ENCODE data around the gene IL1RN.
A peak's percentile ranks its signal among the peaks of the same experiment; 100 is the strongest.

The IL1RN gene

GRCh38 chr2:113167962-113168340 lies 40.6 kb downstream of the IL1RN start:
- no peak for DNase-seq (ENCODE audit: low spot score in 2 of 2)
- no peak for ATAC-seq (replicated peaks; ENCODE audit: extremely low read depth, poor library complexity, severe bottlenecking)
- Mint-ChIP-seq H3K4me1 (peaks cover 68% of the 10 kb centered on the region), H3K9me3 (no peaks in the 10 kb centered on the region), H3K36me3 (ENCODE audit: insufficient read depth) (peaks cover 3% of the 10 kb centered on the region), H3K27me3 (no peaks in the 10 kb centered on the region), H3K4me3 (peak overlapping the region; percentile 59), H3K27ac (ENCODE audit: low read depth) (peak overlapping the region; percentile 84)

- H3K27ac Mint-ChIP-seq (ENCODE audit: low read depth): peak overlapping the region; percentile 84
Measured at GRCh38 chr2:113169002-113169530, 41.7 kb downstream of the IL1RN start.

GRCh38 chr2:113169586-113169985 lies 42.2 kb downstream of the IL1RN start:
- ATAC-seq (replicated peaks; ENCODE audit: extremely low read depth, poor library complexity, severe bottlenecking) (no peak), DNase-seq (ENCODE audit: low spot score in 2 of 2) (no peak)
- peak overlapping the region; percentile 84 for H3K27ac Mint-ChIP-seq (ENCODE audit: low read depth)
- H3K9me3 Mint-ChIP-seq: no peaks in the 10 kb centered on the region
- H3K36me3 Mint-ChIP-seq (ENCODE audit: insufficient read depth): peaks cover 15% of the 10 kb centered on the region
- H3K4me3 Mint-ChIP-seq: no peak overlapping the region
- peaks cover 73% of the 10 kb centered on the region for H3K4me1 Mint-ChIP-seq
- no peaks in the 10 kb centered on the region for H3K27me3 Mint-ChIP-seq

More at GRCh38 chr2:113169002-113169530, 41.7 kb downstream of the IL1RN start:
- H3K9me3 Mint-ChIP-seq: no peaks in the 10 kb centered on the region
- no peaks in the 10 kb centered on the region for H3K27me3 Mint-ChIP-seq
- peak overlapping the region; percentile 59 for H3K4me3 Mint-ChIP-seq
- ATAC-seq (replicated peaks; ENCODE audit: extremely low read depth, poor library complexity, severe bottlenecking) (peak; percentile 58), DNase-seq (ENCODE audit: low spot score in 2 of 2) (no peak)
- H3K36me3 Mint-ChIP-seq (ENCODE audit: insufficient read depth): peaks cover 9% of the 10 kb centered on the region
- H3K4me1 Mint-ChIP-seq: peaks cover 74% of the 10 kb centered on the region

GRCh38 chr2:113171334-113172075 lies 44.1 kb downstream of the IL1RN start:
- peaks cover 23% of the 10 kb centered on the region for H3K36me3 Mint-ChIP-seq (ENCODE audit: insufficient read depth)
- H3K27ac Mint-ChIP-seq (ENCODE audit: low read depth): peak overlapping the region; percentile 55
- no peaks in the 10 kb centered on the region for H3K9me3 Mint-ChIP-seq
- ATAC-seq (replicated peaks; ENCODE audit: extremely low read depth, poor library complexity, severe bottlenecking): no peak
- H3K4me3 Mint-ChIP-seq: peak overlapping the region; percentile 3
- H3K27me3 Mint-ChIP-seq: no peaks in the 10 kb centered on the region
- H3K4me1 Mint-ChIP-seq: peaks cover 79% of the 10 kb centered on the region
- DNase-seq (ENCODE audit: low spot score in 2 of 2): no peak

- Mint-ChIP-seq H3K27ac (ENCODE audit: low read depth) (peak overlapping the region; percentile 94), H3K9me3 (no peaks in the 10 kb centered on the region), H3K4me3 (peak overlapping the region; percentile 82), H3K27me3 (no peaks in the 10 kb centered on the region), H3K4me1 (peaks cover 79% of the 10 kb centered on the region), H3K36me3 (ENCODE audit: insufficient read depth) (peaks cover 27% of the 10 kb centered on the region)
- no peak for DNase-seq (ENCODE audit: low spot score in 2 of 2)
- no peak for ATAC-seq (replicated peaks; ENCODE audit: extremely low read depth, poor library complexity, severe bottlenecking)
Measured at GRCh38 chr2:113172721-113173541, 45.5 kb downstream of the IL1RN start.

GRCh38 chr2:113173542-113174375 lies 46.4 kb downstream of the IL1RN start, which contains the start of gene PSD4:
PSD4 (plus strand) TSS chr2:113173971; CDS start chr2:113182457, 8,486 bp downstream.
- Mint-ChIP-seq H3K9me3 (no peaks in the 10 kb centered on the region), H3K27ac (ENCODE audit: low read depth) (peak within 1 kb of the TSS; percentile 94), H3K4me3 (peak within 1 kb of the TSS; percentile 82), H3K36me3 (ENCODE audit: insufficient read depth) (peaks cover 31% of the 10 kb centered on the region), H3K4me1 (peaks cover 79% of the 10 kb centered on the region), H3K27me3 (no peaks in the 10 kb centered on the region)
- peak; percentile 70 to 86 for DNase-seq (ENCODE audit: low spot score in 2 of 2)
- peak; percentile 86 for ATAC-seq (replicated peaks; ENCODE audit: extremely low read depth, poor library complexity, severe bottlenecking)

- Mint-ChIP-seq H3K4me1 (peaks cover 80% of the 10 kb centered on the region), H3K9me3 (no peaks in the 10 kb centered on the region), H3K36me3 (ENCODE audit: insufficient read depth) (peaks cover 30% of the 10 kb centered on the region), H3K27me3 (no peaks in the 10 kb centered on the region), H3K27ac (ENCODE audit: low read depth) (peak overlapping the region; percentile 94), H3K4me3 (peak overlapping the region; percentile 82)
- ATAC-seq (replicated peaks; ENCODE audit: extremely low read depth, poor library complexity, severe bottlenecking) (no peak), DNase-seq (ENCODE audit: low spot score in 2 of 2) (no peak)
Measured at GRCh38 chr2:113174376-113174750, 47.0 kb downstream of the IL1RN start.

- peak; percentile 66 for ATAC-seq (replicated peaks; ENCODE audit: extremely low read depth, poor library complexity, severe bottlenecking)
- H3K36me3 Mint-ChIP-seq (ENCODE audit: insufficient read depth): peaks cover 30% of the 10 kb centered on the region
Measured at GRCh38 chr2:113175042-113175628, 47.7 kb downstream of the IL1RN start.

GRCh38 chr2:113175736-113176695 lies 48.6 kb downstream of the IL1RN start:
- peaks cover 38% of the 10 kb centered on the region for H3K36me3 Mint-ChIP-seq (ENCODE audit: insufficient read depth)
- peak overlapping the region; percentile 82 for H3K4me3 Mint-ChIP-seq
- DNase-seq (ENCODE audit: low spot score in 2 of 2) (no peak), ATAC-seq (replicated peaks; ENCODE audit: extremely low read depth, poor library complexity, severe bottlenecking) (no peak)
- H3K27ac Mint-ChIP-seq (ENCODE audit: low read depth): peak overlapping the region; percentile 94
- peaks cover 88% of the 10 kb centered on the region for H3K4me1 Mint-ChIP-seq
- no peaks in the 10 kb centered on the region for H3K9me3 Mint-ChIP-seq
- no peaks in the 10 kb centered on the region for H3K27me3 Mint-ChIP-seq

More at GRCh38 chr2:113175042-113175628, 47.7 kb downstream of the IL1RN start:
- Mint-ChIP-seq H3K4me1 (peaks cover 81% of the 10 kb centered on the region), H3K27me3 (no peaks in the 10 kb centered on the region), H3K4me3 (peak overlapping the region; percentile 82), H3K9me3 (no peaks in the 10 kb centered on the region), H3K27ac (ENCODE audit: low read depth) (peak overlapping the region; percentile 94)
- DNase-seq (ENCODE audit: low spot score in 2 of 2): peak in 1 of 2 donors; percentile 70

- peaks cover 40% of the 10 kb centered on the region for H3K36me3 Mint-ChIP-seq (ENCODE audit: insufficient read depth)
Measured at GRCh38 chr2:113176696-113177355, 49.4 kb downstream of the IL1RN start.

More at GRCh38 chr2:113176696-113177355, 49.4 kb downstream of the IL1RN start:
- Mint-ChIP-seq H3K4me1 (peaks cover 88% of the 10 kb centered on the region), H3K4me3 (peak overlapping the region; percentile 82), H3K9me3 (no peaks in the 10 kb centered on the region), H3K27me3 (no peaks in the 10 kb centered on the region), H3K27ac (ENCODE audit: low read depth) (peak overlapping the region; percentile 55)
- ATAC-seq (replicated peaks; ENCODE audit: extremely low read depth, poor library complexity, severe bottlenecking): no peak
- DNase-seq (ENCODE audit: low spot score in 2 of 2): no peak

Data from central memory CD8-positive, alpha-beta T cell (primary cell).